Epithelial cell of proximal tubule (primary cell): ENCODE measurements around the gene YES1. TPM values are rescaled to one million over a fixed set of nuclear protein-coding genes. Genes with fewer than 3 reads are reported as not detected.
"Not testable (repeated sequence)": the region's sequence is repeated elsewhere in the genome, so short reads cannot be mapped to it uniquely, and the experiment has no call there.

Experiments used
- DNase-seq: peaks from one replicate; pipeline ENCODE4 v3.0.0-alpha.2; 2011; ENCODE audit warnings: low read depth
- H3K4me3 ChIP-seq: 2 replicates; pipeline ENCODE4 v1.5.1; 2011; ENCODE audit warnings: low read depth, mild to moderate bottlenecking, low read length
- total RNA-seq: library from RNA; depleted of rRNA; stranded (reverse); fragments of >200 nt; gene quantifications from 2 replicates; pipeline ENCODE4 v1.2.3, GENCODE V29; 2015
- TF ChIP-seq, protein P1 (sequence below): conservative IDR thresholded peaks from 2 replicates; pipeline ENCODE4 v1.5.1; 2012; ENCODE audit warnings: low read depth, mild to moderate bottlenecking, low read length

The YES1 gene
- total RNA-seq, 1 donor from 2014 or later, result 109 TPM

DNA sequence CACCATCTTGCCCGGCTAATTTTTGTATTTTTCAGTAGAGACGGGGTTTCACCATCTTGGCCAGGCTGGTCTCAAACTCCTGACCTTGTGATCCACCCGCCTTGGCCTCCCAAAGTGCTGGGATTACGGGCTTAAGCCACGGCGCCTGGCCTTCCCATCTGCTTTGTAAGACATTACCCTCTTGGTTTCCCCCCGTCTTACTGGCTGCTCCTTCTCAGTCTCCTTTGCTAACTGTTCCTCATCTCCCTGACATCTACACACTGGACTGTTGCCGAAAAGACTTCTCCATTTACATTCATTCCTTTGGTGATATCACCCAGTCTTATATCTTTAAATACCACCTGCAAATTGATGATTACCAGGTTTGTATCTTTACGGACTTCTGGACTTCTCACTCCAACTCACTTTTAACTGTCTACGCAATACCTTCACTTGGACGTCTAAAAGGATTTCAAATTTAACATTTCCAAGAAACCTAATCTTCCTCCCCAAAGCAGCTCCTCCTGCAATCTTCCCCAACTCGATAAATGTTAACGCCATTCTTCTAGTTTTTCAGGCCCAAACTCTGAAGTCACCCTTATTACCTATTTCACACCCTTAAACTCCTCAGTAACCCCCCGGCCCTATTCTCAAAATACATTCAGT lies 37.9 kb downstream of the YES1 start:
- TF ChIP-seq, protein P1, sequence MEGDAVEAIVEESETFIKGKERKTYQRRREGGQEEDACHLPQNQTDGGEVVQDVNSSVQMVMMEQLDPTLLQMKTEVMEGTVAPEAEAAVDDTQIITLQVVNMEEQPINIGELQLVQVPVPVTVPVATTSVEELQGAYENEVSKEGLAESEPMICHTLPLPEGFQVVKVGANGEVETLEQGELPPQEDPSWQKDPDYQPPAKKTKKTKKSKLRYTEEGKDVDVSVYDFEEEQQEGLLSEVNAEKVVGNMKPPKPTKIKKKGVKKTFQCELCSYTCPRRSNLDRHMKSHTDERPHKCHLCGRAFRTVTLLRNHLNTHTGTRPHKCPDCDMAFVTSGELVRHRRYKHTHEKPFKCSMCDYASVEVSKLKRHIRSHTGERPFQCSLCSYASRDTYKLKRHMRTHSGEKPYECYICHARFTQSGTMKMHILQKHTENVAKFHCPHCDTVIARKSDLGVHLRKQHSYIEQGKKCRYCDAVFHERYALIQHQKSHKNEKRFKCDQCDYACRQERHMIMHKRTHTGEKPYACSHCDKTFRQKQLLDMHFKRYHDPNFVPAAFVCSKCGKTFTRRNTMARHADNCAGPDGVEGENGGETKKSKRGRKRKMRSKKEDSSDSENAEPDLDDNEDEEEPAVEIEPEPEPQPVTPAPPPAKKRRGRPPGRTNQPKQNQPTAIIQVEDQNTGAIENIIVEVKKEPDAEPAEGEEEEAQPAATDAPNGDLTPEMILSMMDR, result no peak
- no peak for DNase-seq
- H3K4me3 ChIP-seq, result no peak overlapping the region

- TF ChIP-seq, protein P1, result no peak
- no peak for DNase-seq
- H3K4me3 ChIP-seq, result no peak overlapping the region
These were observed 41.5 kb downstream of the YES1 start for GRCh38 chr18:770583-770961.

DNA sequence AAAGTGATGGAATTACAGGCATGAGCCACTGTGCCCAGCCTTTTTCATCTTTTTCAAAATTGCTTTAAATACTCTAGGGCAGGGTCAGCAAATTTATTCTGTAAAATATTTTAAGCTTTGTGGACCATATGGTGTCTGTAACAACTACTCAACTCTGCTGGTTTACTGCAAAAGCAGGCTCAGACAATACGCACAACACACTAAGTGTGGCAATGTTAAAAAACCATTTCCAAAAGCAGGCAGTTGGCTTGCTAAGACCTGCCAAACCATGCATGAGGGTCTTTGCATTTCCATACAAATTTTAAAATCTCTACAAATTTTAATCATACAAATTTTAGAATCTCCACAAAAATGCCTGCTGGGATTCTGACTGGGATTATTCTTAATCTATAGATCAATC lies 44.1 kb downstream of the YES1 start:
- H3K4me3 ChIP-seq, result no peak overlapping the region
- TF ChIP-seq, protein P1, result no peak
- DNase-seq, result no peak

- no peak for DNase-seq
- no peak overlapping the region for H3K4me3 ChIP-seq
- TF ChIP-seq, protein P1, result no peak
These were observed 44.8 kb downstream of the YES1 start for GRCh38 chr18:767084-767882.

DNA sequence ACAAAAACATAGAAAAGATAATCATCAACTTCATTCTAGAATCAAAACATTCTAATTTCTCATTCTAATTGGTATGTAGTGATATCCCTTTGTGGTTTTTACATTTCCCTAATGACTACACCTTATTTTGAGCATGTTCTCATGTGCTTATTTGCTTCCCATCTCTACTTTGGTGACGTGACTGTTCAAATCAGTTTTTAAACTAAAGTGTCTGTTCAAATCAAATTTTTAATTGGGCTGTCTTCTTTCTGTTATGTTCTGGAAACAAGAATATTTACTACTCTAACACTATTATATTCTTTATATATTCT lies 45.5 kb downstream of the YES1 start:
- TF ChIP-seq, protein P1, result no peak
- no peak overlapping the region for H3K4me3 ChIP-seq
- DNase-seq, result no peak

DNA sequence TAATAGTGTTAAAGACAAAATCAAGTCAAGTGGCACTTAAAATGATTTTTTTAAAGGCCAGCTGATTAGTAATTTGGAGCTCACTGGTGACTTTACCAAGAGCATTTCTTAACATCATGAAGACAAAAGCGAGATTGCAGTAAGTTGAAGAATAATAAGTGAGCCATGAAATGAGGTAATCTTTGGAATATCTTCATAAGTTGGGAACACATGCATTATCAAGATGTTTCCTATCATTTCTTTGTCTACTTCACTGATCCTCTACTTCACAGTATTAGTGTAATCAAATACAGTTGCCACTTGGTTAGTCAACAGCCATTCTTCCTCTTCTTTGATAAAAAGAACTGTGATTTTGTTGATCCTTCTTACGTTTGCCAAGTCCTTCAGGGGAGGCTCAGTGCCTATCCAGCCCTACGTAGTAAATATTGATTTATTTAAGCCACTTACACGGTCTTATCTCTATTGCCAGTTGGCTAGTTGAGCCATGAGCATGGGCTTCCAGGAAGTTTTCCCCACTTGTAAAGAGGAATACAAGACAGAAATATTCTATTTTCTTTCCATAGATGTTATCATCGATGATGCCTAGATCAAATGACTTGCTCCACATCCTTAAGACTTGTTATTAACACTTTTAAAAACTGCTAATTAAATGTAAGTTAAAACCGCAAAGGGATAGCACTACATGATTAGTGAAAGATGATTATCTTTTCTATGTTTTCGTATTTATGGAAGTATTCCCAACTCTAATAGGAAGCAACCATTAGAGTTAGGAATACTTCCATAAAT lies 46.1 kb downstream of the YES1 start:
- DNase-seq, result no peak
- TF ChIP-seq, protein P1, result no peak
- no peak overlapping the region for H3K4me3 ChIP-seq

DNA sequence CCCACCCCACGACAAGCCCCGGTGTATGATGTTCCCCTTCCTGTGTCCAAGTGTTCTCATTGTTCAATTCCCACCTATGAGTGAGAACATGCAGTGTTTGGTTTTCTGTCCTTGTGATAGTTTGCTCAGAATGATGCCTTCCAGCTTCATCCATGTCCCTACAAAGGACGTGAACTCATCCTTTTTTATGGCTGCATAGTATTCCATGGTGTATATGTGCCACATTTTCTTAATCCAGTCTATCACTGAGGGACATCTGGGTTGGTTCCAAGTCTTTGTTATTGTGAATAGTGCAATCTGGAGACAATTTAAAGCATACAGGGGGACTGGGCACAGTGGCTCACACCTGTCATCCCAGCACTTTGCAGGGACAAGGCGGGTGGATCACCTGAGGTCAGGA lies 52.2 kb downstream of the YES1 start:
- H3K4me3 ChIP-seq, DNase-seq: not testable (repeated sequence)
